Dedifferentiated amniotic fluid mesenchymal stem cell (primary cell): Measurements from ENCODE around the gene MAN1A2.
"Not testable (repeated sequence)": the region's sequence is repeated elsewhere in the genome, so short reads cannot be mapped to it uniquely, and the experiment has no call there.

ENCODE experiments used
- DNase-seq: peaks from one replicate; pipeline ENCODE4 v3.0.0-alpha.2; 2016; ENCODE audit errors: extremely low spot score

MAN1A2 gene

GRCh38 chr1:117396636-117397035 lies 29.4 kb downstream of the MAN1A2 start:
- DNase-seq = no peak

DNA sequence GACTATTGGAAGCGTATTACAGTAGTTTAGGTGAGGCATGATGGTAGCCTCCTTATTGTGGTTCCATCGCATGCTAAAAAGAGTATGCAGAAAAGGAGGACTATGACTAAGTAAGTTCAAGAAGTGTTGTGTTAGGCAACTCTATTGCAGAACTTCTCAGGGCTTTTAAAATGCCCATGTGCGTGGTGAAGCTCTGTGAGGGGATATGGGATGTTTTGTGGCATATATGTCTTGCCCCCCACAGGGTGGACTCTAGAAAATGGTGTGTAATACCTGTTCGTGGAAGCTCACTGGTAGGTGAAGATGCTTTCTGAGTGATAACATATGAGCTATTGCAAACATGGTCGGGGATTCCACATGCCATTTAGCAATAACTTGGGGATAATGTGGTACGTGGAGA lies 31.7 kb downstream of the MAN1A2 start:
- DNase-seq = no peak

DNA sequence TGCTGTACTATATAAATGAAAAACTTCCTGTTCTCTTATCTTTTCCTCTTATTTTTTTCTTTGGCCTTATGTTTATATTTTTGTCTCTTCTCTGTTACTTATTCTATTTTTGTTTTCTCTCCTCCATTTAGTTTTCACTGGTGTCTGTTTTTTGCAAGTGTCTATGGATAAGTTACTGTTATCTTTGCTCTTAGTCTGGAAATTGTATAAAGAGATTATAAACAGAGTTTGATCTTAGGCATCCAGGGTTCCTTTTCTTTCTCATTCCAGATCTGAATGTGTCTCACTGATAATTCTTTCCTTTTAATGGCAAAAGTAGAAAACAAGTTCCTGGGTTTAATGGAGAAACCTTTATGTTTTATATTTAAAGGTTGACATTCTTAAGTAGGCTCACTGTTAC lies 34.5 kb downstream of the MAN1A2 start:
- DNase-seq = no peak

- DNase-seq = no peak
Measured at GRCh38 chr1:117403597-117403996, 36.3 kb downstream of the MAN1A2 start.

DNA sequence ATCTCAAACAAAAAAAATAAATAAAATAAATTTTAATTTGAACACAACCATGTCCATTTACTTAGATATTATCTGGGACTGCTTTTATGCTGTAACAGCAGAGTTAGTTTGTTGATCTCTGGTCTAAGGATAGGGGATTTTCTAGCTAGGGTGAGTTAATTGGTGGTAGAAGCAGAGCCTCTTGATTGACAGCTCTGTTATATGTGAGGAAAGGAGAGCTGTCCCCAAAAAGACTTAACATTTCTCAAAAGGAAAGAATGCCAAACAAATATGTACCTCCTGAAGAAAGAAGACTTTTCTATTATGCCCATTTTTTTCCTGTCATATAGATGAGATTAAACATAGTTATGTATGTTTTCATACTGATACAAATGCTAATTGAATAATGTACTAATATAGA lies 37.8 kb downstream of the MAN1A2 start:
- no peak for DNase-seq

- no peak for DNase-seq
Measured at GRCh38 chr1:117412472-117412871, 45.2 kb downstream of the MAN1A2 start.

DNA sequence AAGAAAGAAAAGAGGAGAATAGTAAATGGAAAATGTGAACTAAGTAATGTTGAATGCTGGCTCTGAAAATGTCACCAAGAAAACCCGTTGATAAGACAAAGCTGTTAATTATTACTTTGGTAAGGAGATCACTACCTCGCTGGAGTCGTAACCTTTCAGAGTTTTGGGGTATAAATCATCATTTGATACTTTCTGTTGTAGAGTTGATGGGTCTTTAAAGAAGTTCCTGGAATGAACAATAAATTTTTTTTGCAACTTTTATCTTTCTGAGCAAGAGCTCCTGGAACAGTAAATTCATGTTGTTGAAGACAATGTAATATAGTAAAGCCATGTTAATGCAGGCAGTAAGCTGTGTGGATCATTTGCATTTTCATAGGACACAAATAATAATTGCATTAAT lies 46.2 kb downstream of the MAN1A2 start:
- DNase-seq = no peak

DNA sequence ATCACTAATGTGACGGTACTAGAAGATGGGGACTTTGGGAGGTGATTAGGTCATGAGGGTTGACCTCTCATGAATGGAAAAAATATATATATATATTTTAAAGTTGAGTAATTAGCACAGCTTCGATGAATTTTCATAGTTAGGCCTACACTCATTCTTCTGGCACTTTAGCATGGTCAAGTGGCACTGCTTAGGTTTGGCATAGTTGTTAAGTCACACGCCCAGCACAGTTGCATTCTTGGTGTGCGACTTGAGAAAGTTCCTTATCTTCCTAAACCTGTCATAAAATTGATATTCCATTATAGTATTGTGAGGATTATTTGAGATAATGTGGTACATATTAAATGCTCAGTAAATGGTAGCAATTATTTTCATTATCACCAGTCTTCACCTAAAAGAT lies 47.7 kb downstream of the MAN1A2 start:
- no peak for DNase-seq

- DNase-seq = no peak
Measured at GRCh38 chr1:117416004-117416403, 48.8 kb downstream of the MAN1A2 start.

GRCh38 chr1:117416546-117417125 lies 49.4 kb downstream of the MAN1A2 start:
- DNase-seq = no peak

- no peak for DNase-seq
Measured at GRCh38 chr1:117425050-117425734, 57.9 kb downstream of the MAN1A2 start.

GRCh38 chr1:117427297-117427696 lies 60.0 kb downstream of the MAN1A2 start:
- no peak for DNase-seq

- no peak for DNase-seq
Measured at GRCh38 chr1:117433943-117434342, 66.7 kb downstream of the MAN1A2 start.

- DNase-seq = no peak
Measured at GRCh38 chr1:117436513-117436912, 69.3 kb downstream of the MAN1A2 start.

DNA sequence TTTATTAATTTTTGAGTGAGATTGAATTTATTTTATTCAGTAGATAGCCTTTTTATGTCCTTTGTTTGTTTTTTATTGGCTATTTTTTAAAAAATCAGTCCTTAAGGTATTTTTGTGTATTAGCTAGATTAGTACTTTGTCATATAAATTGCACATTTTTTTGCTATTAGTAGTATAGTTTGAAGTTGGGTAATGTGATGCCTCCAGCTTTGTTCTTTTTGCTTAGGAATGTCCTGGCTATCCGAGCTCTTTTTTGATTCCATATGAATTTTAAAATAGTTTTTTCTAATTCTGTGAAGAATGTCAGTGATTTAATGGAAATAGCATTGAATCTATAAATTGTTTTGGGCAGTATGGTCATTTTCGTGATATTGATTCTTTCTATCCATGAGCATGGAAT lies 80.4 kb downstream of the MAN1A2 start:
- DNase-seq = no peak

DNA sequence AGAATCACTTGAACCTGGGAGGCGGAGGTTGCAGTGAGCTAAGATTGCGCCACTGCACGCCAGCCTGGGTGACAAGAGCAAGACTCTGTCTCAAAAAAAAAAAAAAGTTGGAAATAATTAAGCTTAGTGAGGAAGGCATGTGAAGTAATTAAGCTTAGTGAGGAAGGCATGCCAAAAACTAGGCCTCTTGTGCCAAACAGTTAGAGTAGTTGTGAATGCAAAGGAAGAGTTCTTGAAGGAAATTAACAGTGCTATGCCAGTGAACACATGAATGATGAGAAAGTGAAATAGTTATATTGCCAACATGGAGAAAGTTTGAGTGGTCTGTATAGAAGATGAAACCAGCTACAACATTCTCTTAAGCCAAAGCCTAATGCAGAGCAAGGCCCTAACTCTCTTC lies 85.0 kb downstream of the MAN1A2 start:
- DNase-seq = no peak

DNA sequence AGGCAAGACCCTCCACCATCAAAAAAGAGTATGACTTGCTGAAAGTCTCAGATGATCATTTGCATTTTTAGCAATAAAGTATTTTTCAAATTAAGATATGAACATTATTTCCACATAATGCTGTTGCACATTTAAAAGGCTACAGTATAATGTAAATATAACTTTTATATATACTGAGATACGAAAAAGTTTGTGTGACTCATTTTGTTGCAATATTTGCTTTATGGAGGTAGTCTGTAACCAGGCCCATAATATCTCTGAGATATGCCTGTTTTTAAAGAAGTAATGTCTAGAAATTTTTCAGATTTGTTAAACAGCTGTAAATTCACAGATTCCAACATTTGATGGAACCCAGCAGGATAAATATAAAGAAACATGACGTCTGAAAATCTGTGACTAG lies 86.7 kb downstream of the MAN1A2 start:
- DNase-seq = no peak

- DNase-seq = not testable (repeated sequence)
Measured at GRCh38 chr1:117458410-117458809, 91.2 kb downstream of the MAN1A2 start.

GRCh38 chr1:117466761-117467160 lies 99.5 kb downstream of the MAN1A2 start:
- no peak for DNase-seq

- DNase-seq = no peak
Measured at GRCh38 chr1:117467336-117467735, 100.1 kb downstream of the MAN1A2 start.

DNA sequence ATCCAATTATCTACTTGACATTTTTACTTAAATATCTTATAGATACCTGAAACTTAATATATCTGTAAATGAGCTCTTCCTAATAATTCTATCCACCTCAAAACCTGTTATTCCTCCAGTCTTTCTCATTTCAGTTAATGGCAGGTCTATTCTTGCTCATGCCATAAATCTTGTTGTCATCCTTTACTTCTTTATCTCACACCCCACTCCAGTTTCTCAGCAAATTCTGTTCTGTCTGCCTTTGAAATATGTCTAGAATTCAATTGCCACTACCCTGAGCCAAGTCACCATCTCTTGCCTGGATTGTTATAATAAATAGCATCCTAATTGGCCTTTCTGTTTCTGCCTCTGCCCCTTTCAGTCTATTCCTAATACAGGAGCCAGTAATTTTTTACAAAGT lies 105.8 kb downstream of the MAN1A2 start:
- no peak for DNase-seq

GRCh38 chr1:117475495-117475894 lies 108.2 kb downstream of the MAN1A2 start:
- not testable (repeated sequence) for DNase-seq

DNA sequence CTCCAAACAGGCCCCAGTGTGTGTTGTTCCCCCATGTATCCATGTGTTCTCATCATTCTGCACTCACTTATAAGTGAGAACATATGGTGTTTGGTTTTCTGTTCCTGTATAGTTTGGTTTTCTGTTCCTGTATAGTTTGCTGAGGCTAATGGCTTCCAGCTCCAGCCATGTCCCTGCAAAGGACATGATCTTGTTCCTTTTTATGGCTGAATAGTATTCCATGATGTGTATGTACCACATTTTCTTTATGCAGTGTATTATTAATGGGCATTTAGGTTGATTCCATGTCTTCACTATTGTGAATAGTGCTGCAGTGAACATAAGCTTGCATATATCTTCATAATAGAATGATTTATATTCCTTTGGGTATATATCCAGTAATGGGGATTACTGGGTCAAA lies 111.8 kb downstream of the MAN1A2 start:
- no peak for DNase-seq

GRCh38 chr1:117481410-117481809 lies 114.2 kb downstream of the MAN1A2 start:
- DNase-seq = no peak
